Lower lobe of right lung (tissue), 2 donors: Measurements from ENCODE around the gene MYO1B. TPM values are rescaled to one million over a fixed set of nuclear protein-coding genes. Genes with fewer than 3 reads are reported as not detected.

Source experiments
- ATAC-seq, 2 donors: fragments of 200-7000 bp; cut with Tn5 transposase; one replicate each; pipeline ENCODE4 v1.9.1; 2020 to 2022; ENCODE audit warnings: mild to moderate bottlenecking in 2 of 2, moderate library complexity in 2 of 2
- DNase-seq: peaks from one replicate; pipeline ENCODE4 v3.0.0-alpha.2; 2020
- H3K27ac ChIP-seq: fragments of 200-600 bp; one replicate; pipeline ENCODE4 v1.8.0; 2022
- H3K27me3 ChIP-seq: fragments of 200-600 bp; one replicate; pipeline ENCODE4 v1.8.0; 2022; ENCODE audit warnings: low read depth
- H3K36me3 ChIP-seq: fragments of 200-600 bp; one replicate; pipeline ENCODE4 v1.8.0; 2022; ENCODE audit warnings: mild to moderate bottlenecking
- H3K4me1 ChIP-seq: fragments of 200-600 bp; one replicate; pipeline ENCODE4 v1.8.0; 2022
- H3K4me3 ChIP-seq: fragments of 200-600 bp; one replicate; pipeline ENCODE4 v1.8.0; 2022; ENCODE audit warnings: mild to moderate bottlenecking
- H3K9me3 ChIP-seq: fragments of 200-600 bp; one replicate; pipeline ENCODE4 v1.8.0; 2022
- intact Hi-C: fragments of 100-400 bp; cut with DNase I; formaldehyde crosslinking; loops from one replicate; pipeline ENCODE4 v1.11.0; 2022
- total RNA-seq: library from RNA; stranded (reverse); fragmentation: NEBNext Ultra II Directional; extraction: Animal tissue kit (Norgen Biotek cat#: 25700); gene quantifications from one replicate; pipeline ENCODE4 v1.2.1, GENCODE V29; 2021
- TF ChIP-seq, protein P1 (sequence below): fragments of 200-600 bp; IDR thresholded peaks from one replicate; pipeline ENCODE4 v1.8.0; 2022; ENCODE audit warnings: antibody characterized with exemption, mild to moderate bottlenecking
- donor health status: DM: no; HTN: yes; CAD: no; lungs with severe emphysema.

Gene MYO1B
- total RNA-seq, 1 donor from 2014 or later, result 123 TPM

DNA sequence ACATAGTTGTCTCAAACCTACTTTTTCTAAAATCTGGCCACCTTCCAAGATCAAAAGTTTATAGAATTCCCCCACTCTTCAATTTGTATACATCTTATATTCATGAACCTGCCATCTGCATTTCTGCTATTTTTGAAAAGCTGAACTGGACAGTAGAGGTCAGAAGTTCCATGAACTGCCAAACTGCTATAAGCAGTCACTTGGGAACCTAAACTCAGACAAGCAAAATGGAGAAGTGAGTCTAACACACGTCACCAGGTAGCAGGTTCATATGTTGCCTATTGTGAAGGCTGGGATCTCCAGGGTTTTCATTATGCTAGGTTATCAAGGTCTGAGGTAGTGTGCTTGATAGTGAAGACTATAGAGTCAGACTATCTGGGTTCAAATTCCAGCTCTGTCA lies 2.0 kb upstream of the MYO1B start:
- Histone ChIP-seq H3K4me3 (no peak overlapping the region), H3K4me1 (peaks cover 12% of the 10 kb centered on the region), H3K9me3 (no peaks in the 10 kb centered on the region), H3K27ac (no peak overlapping the region), H3K27me3 (peaks cover 8% of the 10 kb centered on the region), H3K36me3 (no peaks in the 10 kb centered on the region)
- DNase-seq, result no peak
- intact Hi-C loops, result no loop called here
- TF ChIP-seq, protein P1, sequence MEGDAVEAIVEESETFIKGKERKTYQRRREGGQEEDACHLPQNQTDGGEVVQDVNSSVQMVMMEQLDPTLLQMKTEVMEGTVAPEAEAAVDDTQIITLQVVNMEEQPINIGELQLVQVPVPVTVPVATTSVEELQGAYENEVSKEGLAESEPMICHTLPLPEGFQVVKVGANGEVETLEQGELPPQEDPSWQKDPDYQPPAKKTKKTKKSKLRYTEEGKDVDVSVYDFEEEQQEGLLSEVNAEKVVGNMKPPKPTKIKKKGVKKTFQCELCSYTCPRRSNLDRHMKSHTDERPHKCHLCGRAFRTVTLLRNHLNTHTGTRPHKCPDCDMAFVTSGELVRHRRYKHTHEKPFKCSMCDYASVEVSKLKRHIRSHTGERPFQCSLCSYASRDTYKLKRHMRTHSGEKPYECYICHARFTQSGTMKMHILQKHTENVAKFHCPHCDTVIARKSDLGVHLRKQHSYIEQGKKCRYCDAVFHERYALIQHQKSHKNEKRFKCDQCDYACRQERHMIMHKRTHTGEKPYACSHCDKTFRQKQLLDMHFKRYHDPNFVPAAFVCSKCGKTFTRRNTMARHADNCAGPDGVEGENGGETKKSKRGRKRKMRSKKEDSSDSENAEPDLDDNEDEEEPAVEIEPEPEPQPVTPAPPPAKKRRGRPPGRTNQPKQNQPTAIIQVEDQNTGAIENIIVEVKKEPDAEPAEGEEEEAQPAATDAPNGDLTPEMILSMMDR, result no peak
- no peak for ATAC-seq

DNA sequence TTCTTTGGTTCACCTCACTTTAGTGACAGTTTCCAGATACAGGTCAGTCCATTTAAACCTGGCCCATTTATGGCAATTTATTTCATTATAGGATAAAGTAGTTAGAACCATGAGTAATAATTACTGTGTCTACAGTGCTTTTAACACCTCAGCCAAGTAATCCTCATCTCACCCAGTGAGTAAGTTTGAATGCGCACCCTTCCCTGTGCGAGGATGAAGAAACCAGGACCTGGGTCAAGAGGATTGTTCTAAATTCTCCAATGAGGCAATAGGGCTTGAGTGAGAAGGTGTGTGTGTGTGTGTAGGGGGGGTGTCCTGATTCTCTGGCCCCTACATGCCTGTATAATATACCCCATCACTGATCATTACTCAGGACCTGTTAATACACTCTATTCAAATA lies 854 bp upstream of the MYO1B start:
- H3K9me3 ChIP-seq, result no peaks in the 10 kb centered on the region
- ATAC-seq (peak; percentile 27 to 37), DNase-seq (no peak)
- peak overlapping the region; percentile 86 for H3K4me3 ChIP-seq
- peak overlapping the region; percentile 87 for H3K27ac ChIP-seq
- peaks cover 8% of the 10 kb centered on the region for H3K27me3 ChIP-seq
- intact Hi-C loops, result no loop called here
- H3K4me1 ChIP-seq, result peaks cover 24% of the 10 kb centered on the region
- TF ChIP-seq, protein P1, result no peak
- H3K36me3 ChIP-seq, result no peaks in the 10 kb centered on the region

DNA sequence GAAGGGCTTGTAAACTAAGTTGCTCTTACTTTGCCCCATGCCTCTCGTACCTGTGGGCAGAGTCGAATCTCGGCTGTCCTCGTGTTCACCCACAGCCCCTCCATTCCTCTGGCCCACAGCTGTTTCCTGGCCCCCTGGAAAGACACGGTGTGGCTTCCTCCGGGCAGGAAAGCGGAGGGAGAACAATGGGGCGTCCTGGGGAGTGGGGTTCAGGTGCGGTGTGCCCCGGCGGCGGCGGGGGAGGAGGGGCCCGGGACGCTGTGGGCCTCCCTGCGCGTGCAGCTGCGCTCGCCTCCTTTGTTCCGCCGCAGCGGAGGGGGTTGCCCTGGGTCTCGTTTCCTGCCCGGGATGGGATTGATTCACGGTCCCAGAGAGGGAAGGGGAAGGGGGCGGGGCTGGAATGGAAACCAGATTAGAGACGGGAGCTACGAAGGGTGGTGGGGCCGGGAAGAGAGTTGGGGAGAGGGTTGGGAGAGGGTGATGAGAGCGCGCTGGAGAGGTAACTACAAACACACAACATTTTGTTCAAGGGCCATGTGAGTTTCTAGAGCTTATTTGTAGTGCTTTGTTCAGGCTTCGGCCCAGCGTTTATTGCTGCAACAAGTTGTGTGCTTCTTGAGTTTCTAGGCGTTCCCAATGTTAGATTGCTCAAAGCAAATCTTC lies 796 bp downstream of the MYO1B start:
- H3K4me1 ChIP-seq, result peaks cover 40% of the 10 kb centered on the region

DNA sequence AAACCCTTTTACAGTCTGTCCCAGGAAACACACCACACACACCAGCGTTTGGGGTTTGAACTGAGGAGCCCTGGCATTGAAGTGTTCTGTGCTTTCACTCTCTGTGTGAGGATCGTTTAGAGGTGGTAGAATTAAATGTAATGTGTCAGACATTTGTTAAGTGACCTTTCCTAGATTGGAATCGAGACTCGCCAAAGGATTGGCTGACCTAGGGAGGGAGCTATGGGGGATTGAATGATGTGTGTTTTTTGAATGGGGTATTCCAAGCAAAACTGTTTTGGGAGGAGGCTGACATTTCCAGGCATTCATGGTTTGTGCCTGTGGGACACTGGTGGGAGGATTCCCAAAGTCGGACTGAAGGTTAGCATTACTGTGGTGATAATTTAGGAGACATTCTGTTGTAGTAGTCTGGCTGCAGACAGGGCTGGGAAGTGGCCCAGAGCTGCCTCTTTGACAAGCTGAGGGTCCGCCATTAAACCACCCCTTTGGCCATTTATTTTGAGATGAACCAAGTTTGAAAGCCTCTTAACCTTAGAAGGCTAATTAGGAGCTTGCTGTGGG lies 1.7 kb downstream of the MYO1B start:
- TF ChIP-seq, protein P1, result no peak

More for the DNA sequence above, 796 bp downstream of the MYO1B start:
- H3K27me3 ChIP-seq, result peaks cover 8% of the 10 kb centered on the region
- intact Hi-C loops, result no loop called here
- H3K27ac ChIP-seq, result peak overlapping the region; percentile 87
- ATAC-seq (peak; percentile 76), DNase-seq (peak; percentile 86)
- TF ChIP-seq, protein P1, result no peak
- peak overlapping the region; percentile 86 for H3K4me3 ChIP-seq
- no peaks in the 10 kb centered on the region for H3K9me3 ChIP-seq
- no peaks in the 10 kb centered on the region for H3K36me3 ChIP-seq

DNA sequence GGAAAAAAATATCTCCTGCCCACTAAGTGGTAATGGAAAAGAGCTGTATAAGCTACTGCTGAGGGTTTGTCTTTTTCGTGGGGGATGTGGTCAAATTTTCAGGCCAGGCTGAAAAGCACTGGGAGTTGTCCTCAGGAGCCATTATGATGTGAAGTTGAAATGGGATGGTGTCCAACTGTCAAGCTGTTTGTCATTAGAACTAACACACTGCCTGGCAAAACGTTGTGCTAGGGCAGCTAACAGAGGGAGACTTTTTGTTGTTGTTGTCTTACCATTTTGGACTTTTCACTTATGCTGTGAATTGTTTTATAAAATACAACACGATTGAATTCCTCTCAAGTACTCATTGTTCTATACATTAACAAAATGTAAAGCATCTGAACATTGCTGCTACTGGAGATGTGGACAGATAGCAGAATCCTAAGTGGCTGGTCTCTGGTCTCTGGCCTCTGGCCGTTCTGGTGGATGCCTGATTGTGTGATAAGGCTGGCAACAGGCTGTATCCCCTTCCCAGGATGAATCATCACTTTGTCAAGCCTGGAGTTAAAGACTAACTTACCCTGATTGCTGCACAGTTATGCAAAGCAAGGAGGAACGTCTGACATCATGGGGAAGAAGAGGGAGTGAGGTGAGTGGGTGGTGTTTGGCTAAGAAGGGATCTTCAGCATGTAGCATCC lies 2.3 kb downstream of the MYO1B start:
- H3K27ac ChIP-seq, result peak overlapping the region; percentile 87
- TF ChIP-seq, protein P1, result no peak
- peaks cover 52% of the 10 kb centered on the region for H3K4me1 ChIP-seq
- peak overlapping the region; percentile 86 for H3K4me3 ChIP-seq
- H3K9me3 ChIP-seq, result no peaks in the 10 kb centered on the region
- H3K36me3 ChIP-seq, result no peaks in the 10 kb centered on the region
- DNase-seq, result no peak
- peaks cover 8% of the 10 kb centered on the region for H3K27me3 ChIP-seq
- peak; percentile 16 to 48 for ATAC-seq
- intact Hi-C loops, result no loop called here

More for the DNA sequence above, 1.7 kb downstream of the MYO1B start:
- Histone ChIP-seq H3K27ac (peak overlapping the region; percentile 87), H3K4me1 (peaks cover 47% of the 10 kb centered on the region), H3K9me3 (no peaks in the 10 kb centered on the region), H3K36me3 (no peaks in the 10 kb centered on the region), H3K4me3 (peak overlapping the region; percentile 86), H3K27me3 (peaks cover 8% of the 10 kb centered on the region)
- no peak for ATAC-seq
- intact Hi-C loops, result no loop called here
- no peak for DNase-seq
